HepG2 (cell line): ENCODE data around the gene SULT1C4. TPM values are rescaled to one million over a fixed set of nuclear protein-coding genes. Genes with fewer than 3 reads are reported as not detected.
A peak's percentile ranks its signal among the peaks of the same experiment; 100 is the strongest.

Experiments
- ATF7 ChIP-seq, 2 experiments: fragments of 450-650 bp in 1 of 2; sonication (generic) in 1 of 2; formaldehyde crosslinking in 1 of 2; IDR thresholded peaks; 2 replicates each; pipeline versions ENCODE4 v1.4.0 to v1.6.1; 2016 to 2020; ENCODE audit warnings: antibody characterized with exemption in 1 of 2, mild to moderate bottlenecking in 1 of 2, missing genetic modification reagents in 1 of 2
- EP300 ChIP-seq, 3 experiments: sonication (generic) in 1 of 3; formaldehyde crosslinking in 1 of 3; IDR thresholded peaks; 2 replicates each; pipeline versions ENCODE4 v1.5.1 to v1.6.1; 2011 to 2020; ENCODE audit warnings: low read depth in 2 of 3, low read length in 2 of 3, borderline replicate concordance in 1 of 3, improper control_type of control experiment in 1 of 3, mild to moderate bottlenecking in 1 of 3, missing genetic modification reagents in 1 of 3, moderate library complexity in 1 of 3
- NONO ChIP-seq, 2 experiments: fragments of 450-650 bp in 1 of 2; sonication (generic) in 1 of 2; formaldehyde crosslinking in 1 of 2; IDR thresholded peaks in 1 of 2; conservative IDR thresholded peaks in 1 of 2; 2 replicates each; pipeline versions ENCODE4 v1.6.1 to v1.8.0; 2017 to 2022; ENCODE audit warnings: mild to moderate bottlenecking in 1 of 2, missing genetic modification reagents in 1 of 2, moderate library complexity in 1 of 2
- REL ChIP-seq: sonication (generic); formaldehyde crosslinking; conservative IDR thresholded peaks from 2 replicates; pipeline ENCODE4 v1.8.0; 2022; ENCODE audit warnings: mild to moderate bottlenecking, missing genetic modification reagents, moderate library complexity
- SNAPC2 ChIP-seq: sonication (generic); formaldehyde crosslinking; IDR thresholded peaks from 2 replicates; pipeline ENCODE4 v1.8.1; 2022; ENCODE audit warnings: mild to moderate bottlenecking, missing genetic modification reagents
- SUZ12 ChIP-seq: fragments of 150-350 bp; IDR thresholded peaks from 2 replicates; pipeline ENCODE4 v1.6.1; 2014; ENCODE audit warnings: low read depth, low read length
- TCF7L2 ChIP-seq: IDR thresholded peaks from 2 replicates; pipeline ENCODE4 v1.6.1; 2011; ENCODE audit warnings: mild to moderate bottlenecking, low read depth, low read length, moderate library complexity
- ZNF235 ChIP-seq: sonication (generic); formaldehyde crosslinking; IDR thresholded peaks from 2 replicates; pipeline ENCODE4 v1.8.1; 2023; ENCODE audit warnings: mild to moderate bottlenecking, missing genetic modification reagents, borderline replicate concordance
- ZNF589 ChIP-seq: sonication (generic); formaldehyde crosslinking; conservative IDR thresholded peaks from 2 replicates; pipeline ENCODE4 v1.8.0; 2022; ENCODE audit warnings: mild to moderate bottlenecking, moderate library complexity, missing genetic modification reagents
- polyA plus RNA-seq, 8 experiments: library from polyadenylated mRNA; depleted of rRNA in 3 of 8; stranded (reverse) in 7 of 8; unstranded in 1 of 8; fragments of >200 nt; fragmentation: Illumina TruSeq in 4 of 8; extraction: Trizol in 4 of 8; gene quantifications; 2 replicates each; pipeline versions ENCODE4 v1.2.1 to v1.2.3, GENCODE V29; 2011 to 2016; ENCODE audit warnings: low read depth in 4 of 8, missing spikeins in 1 of 8, mixed read lengths in 1 of 8; ENCODE audit not compliant: insufficient read depth in 1 of 8
- total RNA-seq, 5 experiments: library from RNA; depleted of rRNA; stranded (reverse); fragments of >200 nt; fragmentation: Illumina TruSeq; extraction: Trizol; gene quantifications; 2 replicates each; pipeline ENCODE4 v1.2.3, GENCODE V29; 2016; ENCODE audit warnings: low read depth in 1 of 5
- TF ChIP-seq, protein P1 (sequence below): sonication (generic); formaldehyde crosslinking; IDR thresholded peaks from 2 replicates; pipeline ENCODE4 v1.5.1; 2020; ENCODE audit warnings: mild to moderate bottlenecking, missing genetic modification reagents, moderate library complexity
- TF ChIP-seq, protein P2 (sequence below): sonication (generic); formaldehyde crosslinking; IDR thresholded peaks from 2 replicates; pipeline ENCODE4 v1.4.0; 2020; ENCODE audit warnings: mild to moderate bottlenecking, missing genetic modification reagents
- TF ChIP-seq, protein P3 (sequence below): sonication (generic); formaldehyde crosslinking; IDR thresholded peaks from 2 replicates; pipeline ENCODE4 v1.5.0; 2020; ENCODE audit warnings: missing genetic modification reagents
- TF ChIP-seq, protein P4 (sequence below): IDR thresholded peaks from 2 replicates; pipeline ENCODE4 v1.6.1; 2016; ENCODE audit warnings: control low read depth
- TF ChIP-seq, protein P5 (sequence below), 2 experiments: fragments of 450-650 bp in 1 of 2; sonication (generic) in 1 of 2; formaldehyde crosslinking; IDR thresholded peaks; 2 replicates each; pipeline versions ENCODE4 v1.5.0 to v1.8.0; 2020 to 2022; ENCODE audit warnings: mild to moderate bottlenecking in 1 of 2, missing genetic modification reagents in 1 of 2

SULT1C4 gene
- total and polyA plus RNA-seq, 2 of the 13 experiments (the other 11 are each of a cell fraction or from before 2014, with no cell fraction given): 1.3 to 8.6 TPM

DNA sequence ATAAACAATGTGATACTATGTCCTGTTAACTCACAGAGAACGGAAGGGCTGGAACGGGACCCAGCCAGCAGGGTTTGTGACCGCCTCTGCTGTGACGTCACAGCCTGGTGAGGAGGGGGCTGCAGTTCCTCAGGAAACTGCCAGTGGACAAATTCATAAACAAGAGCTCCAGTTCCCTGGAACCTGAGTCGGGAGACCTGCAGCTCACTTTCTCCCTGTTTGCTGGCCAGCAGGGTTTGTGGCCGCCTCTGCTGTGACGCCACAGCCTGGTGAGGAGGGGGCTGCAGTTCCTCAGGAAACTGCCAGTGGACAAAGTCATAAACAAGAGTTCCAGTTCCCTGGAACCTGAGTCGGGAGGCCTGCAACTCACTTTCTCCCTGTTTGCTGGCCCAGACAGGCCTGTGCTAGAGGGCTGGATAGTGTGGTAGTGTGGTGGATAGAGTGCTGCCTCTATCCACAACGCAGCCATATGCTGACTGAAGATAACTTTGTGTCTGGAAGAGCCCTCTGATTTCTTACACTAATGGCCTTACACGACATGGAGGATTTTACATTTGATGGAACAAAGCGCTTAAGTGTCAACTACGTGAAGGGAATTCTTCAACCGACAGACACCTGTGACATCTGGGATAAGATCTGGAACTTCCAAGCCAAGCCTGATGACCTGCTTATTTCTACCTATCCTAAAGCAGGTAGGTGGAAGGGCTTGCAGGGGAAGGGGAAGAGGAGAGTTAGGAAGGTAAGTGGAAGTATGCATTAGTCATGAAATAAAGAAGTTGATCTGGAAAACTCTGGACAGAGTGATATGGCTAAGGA lies at the start of gene SULT1C4 (continued):
- TF ChIP-seq, protein P1, sequence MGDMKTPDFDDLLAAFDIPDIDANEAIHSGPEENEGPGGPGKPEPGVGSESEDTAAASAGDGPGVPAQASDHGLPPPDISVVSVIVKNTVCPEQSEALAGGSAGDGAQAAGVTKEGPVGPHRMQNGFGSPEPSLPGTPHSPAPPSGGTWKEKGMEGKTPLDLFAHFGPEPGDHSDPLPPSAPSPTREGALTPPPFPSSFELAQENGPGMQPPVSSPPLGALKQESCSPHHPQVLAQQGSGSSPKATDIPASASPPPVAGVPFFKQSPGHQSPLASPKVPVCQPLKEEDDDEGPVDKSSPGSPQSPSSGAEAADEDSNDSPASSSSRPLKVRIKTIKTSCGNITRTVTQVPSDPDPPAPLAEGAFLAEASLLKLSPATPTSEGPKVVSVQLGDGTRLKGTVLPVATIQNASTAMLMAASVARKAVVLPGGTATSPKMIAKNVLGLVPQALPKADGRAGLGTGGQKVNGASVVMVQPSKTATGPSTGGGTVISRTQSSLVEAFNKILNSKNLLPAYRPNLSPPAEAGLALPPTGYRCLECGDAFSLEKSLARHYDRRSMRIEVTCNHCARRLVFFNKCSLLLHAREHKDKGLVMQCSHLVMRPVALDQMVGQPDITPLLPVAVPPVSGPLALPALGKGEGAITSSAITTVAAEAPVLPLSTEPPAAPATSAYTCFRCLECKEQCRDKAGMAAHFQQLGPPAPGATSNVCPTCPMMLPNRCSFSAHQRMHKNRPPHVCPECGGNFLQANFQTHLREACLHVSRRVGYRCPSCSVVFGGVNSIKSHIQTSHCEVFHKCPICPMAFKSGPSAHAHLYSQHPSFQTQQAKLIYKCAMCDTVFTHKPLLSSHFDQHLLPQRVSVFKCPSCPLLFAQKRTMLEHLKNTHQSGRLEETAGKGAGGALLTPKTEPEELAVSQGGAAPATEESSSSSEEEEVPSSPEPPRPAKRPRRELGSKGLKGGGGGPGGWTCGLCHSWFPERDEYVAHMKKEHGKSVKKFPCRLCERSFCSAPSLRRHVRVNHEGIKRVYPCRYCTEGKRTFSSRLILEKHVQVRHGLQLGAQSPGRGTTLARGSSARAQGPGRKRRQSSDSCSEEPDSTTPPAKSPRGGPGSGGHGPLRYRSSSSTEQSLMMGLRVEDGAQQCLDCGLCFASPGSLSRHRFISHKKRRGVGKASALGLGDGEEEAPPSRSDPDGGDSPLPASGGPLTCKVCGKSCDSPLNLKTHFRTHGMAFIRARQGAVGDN (CRISPR knock-in tag): peak; percentile 74
- TF ChIP-seq SUZ12 (no peak), ZNF235 (CRISPR knock-in tag) (no peak), EP300 (IDR thresholded peaks at IDR 0.05; ENCODE audit: low read depth in 2 of 2, low read length in 2 of 2) (no peak), EP300 (CRISPR knock-in tag; IDR thresholded peaks at IDR 0.05; ENCODE audit: borderline replicate concordance) (no peak), TCF7L2 (no peak), REL (CRISPR knock-in tag) (no peak), ZNF589 (CRISPR knock-in tag) (no peak), ATF7 (IDR thresholded peaks at IDR 0.05) (0 out of 2 replicates have a peak, but pooled peaks have one; percentile 45), ATF7 (CRISPR knock-in tag; IDR thresholded peaks at IDR 0.05) (0 out of 2 replicates have a peak, but pooled peaks have one; percentile 31), SNAPC2 (no peak), NONO (IDR thresholded peaks at IDR 0.05) (no peak), NONO (CRISPR knock-in tag; conservative IDR thresholded peaks at IDR 0.05) (no peak)
- TF ChIP-seq, protein P2, sequence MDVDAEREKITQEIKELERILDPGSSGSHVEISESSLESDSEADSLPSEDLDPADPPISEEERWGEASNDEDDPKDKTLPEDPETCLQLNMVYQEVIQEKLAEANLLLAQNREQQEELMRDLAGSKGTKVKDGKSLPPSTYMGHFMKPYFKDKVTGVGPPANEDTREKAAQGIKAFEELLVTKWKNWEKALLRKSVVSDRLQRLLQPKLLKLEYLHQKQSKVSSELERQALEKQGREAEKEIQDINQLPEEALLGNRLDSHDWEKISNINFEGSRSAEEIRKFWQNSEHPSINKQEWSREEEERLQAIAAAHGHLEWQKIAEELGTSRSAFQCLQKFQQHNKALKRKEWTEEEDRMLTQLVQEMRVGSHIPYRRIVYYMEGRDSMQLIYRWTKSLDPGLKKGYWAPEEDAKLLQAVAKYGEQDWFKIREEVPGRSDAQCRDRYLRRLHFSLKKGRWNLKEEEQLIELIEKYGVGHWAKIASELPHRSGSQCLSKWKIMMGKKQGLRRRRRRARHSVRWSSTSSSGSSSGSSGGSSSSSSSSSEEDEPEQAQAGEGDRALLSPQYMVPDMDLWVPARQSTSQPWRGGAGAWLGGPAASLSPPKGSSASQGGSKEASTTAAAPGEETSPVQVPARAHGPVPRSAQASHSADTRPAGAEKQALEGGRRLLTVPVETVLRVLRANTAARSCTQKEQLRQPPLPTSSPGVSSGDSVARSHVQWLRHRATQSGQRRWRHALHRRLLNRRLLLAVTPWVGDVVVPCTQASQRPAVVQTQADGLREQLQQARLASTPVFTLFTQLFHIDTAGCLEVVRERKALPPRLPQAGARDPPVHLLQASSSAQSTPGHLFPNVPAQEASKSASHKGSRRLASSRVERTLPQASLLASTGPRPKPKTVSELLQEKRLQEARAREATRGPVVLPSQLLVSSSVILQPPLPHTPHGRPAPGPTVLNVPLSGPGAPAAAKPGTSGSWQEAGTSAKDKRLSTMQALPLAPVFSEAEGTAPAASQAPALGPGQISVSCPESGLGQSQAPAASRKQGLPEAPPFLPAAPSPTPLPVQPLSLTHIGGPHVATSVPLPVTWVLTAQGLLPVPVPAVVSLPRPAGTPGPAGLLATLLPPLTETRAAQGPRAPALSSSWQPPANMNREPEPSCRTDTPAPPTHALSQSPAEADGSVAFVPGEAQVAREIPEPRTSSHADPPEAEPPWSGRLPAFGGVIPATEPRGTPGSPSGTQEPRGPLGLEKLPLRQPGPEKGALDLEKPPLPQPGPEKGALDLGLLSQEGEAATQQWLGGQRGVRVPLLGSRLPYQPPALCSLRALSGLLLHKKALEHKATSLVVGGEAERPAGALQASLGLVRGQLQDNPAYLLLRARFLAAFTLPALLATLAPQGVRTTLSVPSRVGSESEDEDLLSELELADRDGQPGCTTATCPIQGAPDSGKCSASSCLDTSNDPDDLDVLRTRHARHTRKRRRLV (CRISPR knock-in tag): no peak
- TF ChIP-seq, protein P3, sequence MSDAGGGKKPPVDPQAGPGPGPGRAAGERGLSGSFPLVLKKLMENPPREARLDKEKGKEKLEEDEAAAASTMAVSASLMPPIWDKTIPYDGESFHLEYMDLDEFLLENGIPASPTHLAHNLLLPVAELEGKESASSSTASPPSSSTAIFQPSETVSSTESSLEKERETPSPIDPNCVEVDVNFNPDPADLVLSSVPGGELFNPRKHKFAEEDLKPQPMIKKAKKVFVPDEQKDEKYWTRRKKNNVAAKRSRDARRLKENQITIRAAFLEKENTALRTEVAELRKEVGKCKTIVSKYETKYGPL (CRISPR knock-in tag): no peak
- TF ChIP-seq, protein P4, sequence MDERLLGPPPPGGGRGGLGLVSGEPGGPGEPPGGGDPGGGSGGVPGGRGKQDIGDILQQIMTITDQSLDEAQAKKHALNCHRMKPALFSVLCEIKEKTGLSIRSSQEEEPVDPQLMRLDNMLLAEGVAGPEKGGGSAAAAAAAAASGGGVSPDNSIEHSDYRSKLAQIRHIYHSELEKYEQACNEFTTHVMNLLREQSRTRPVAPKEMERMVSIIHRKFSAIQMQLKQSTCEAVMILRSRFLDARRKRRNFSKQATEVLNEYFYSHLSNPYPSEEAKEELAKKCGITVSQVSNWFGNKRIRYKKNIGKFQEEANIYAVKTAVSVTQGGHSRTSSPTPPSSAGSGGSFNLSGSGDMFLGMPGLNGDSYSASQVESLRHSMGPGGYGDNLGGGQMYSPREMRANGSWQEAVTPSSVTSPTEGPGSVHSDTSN: no peak
- TF ChIP-seq, protein P5, sequence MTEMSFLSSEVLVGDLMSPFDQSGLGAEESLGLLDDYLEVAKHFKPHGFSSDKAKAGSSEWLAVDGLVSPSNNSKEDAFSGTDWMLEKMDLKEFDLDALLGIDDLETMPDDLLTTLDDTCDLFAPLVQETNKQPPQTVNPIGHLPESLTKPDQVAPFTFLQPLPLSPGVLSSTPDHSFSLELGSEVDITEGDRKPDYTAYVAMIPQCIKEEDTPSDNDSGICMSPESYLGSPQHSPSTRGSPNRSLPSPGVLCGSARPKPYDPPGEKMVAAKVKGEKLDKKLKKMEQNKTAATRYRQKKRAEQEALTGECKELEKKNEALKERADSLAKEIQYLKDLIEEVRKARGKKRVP (CRISPR knock-in tag; IDR thresholded peaks at IDR 0.05): no peak
